ENCODE data around the gene RBP3.

DNA sequence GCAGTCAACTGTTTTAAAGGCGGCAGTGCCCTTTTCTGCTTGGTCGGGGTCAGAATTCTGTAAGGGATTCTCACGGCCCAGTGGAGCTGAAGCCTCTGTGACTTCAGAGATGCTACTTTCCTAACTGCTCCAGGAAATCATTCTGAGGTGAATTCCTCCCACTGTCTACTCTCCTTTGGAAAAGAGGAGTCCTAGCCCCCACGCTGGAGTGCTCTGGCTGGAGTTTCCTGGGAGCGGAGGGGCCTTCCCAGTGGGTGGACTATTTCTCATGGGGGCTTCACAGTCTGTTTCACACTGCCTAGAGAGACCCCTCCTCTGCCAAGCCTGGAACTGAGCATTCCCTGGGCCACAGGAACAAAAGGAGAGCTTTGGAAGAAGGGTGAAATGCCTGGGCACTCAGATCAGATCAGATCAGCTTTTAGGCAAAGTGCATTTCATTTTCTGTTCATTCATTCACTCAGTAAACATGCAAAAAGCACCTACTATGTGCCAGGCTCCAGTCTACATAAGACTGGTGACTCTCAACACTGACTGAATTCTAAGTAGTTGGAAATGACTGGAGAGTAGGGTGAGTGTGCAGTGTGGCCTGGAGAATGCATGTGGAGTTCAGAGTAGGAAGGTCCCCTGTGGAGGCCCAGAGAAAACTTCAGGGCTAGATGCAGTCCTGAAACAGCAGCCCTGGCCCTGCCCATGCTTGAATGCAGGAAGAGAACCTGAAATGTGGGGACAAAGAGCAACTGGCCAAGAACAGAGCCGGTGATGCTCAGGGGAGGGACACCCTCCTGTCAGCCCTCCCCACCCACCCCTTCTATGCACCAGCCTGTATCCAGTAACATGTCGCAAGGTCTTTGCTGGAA, 23.7 kb downstream of the RBP3 start:
- TF ChIP-seq, protein P1, sequence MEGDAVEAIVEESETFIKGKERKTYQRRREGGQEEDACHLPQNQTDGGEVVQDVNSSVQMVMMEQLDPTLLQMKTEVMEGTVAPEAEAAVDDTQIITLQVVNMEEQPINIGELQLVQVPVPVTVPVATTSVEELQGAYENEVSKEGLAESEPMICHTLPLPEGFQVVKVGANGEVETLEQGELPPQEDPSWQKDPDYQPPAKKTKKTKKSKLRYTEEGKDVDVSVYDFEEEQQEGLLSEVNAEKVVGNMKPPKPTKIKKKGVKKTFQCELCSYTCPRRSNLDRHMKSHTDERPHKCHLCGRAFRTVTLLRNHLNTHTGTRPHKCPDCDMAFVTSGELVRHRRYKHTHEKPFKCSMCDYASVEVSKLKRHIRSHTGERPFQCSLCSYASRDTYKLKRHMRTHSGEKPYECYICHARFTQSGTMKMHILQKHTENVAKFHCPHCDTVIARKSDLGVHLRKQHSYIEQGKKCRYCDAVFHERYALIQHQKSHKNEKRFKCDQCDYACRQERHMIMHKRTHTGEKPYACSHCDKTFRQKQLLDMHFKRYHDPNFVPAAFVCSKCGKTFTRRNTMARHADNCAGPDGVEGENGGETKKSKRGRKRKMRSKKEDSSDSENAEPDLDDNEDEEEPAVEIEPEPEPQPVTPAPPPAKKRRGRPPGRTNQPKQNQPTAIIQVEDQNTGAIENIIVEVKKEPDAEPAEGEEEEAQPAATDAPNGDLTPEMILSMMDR (IDR thresholded peaks at IDR 0.05; ENCODE audit: low read depth, low read length, poor library complexity, severe bottlenecking) = no peak
- TF ChIP-seq EZH2phosphoT487 (IDR thresholded peaks at IDR 0.05; ENCODE audit: borderline replicate concordance, low read length) = no peak

All from DOHH2 (cell line).